PC-3 (cell line): ENCODE data around the gene IGFBP2. TPM values are rescaled to one million over a fixed set of nuclear protein-coding genes. Genes with fewer than 3 reads are reported as not detected.

ENCODE experiments used
- ATAC-seq: fragments of 200-7000 bp; cut with Tn5 transposase; 2 replicates; pipeline ENCODE4 v1.9.1; 2020; ENCODE audit warnings: mild to moderate bottlenecking, moderate library complexity
- BruUV-seq: library from RNA; stranded (reverse); fragments of 400-500 nt; replicated peaks from 2 replicates; lab custom pipeline; 2021; lab: Mats Ljungman, UMichigan
- CTCF ChIA-PET: fragments of 300-600 bp; sonication (Branson Sonifier 250); formaldehyde crosslinking; loops from one replicate; lab custom pipeline; 2022; ENCODE audit warnings: antibody characterized with exemption; lab: Charles Lee
- POLR2A ChIA-PET: fragments of 300-600 bp; sonication (Branson Sonifier 250); formaldehyde crosslinking; loops from one replicate; lab custom pipeline; 2022; ENCODE audit warnings: antibody characterized with exemption; ENCODE audit not compliant: unreplicated experiment; lab: Charles Lee
- DNase-seq: peaks from one replicate; pipeline ENCODE4 v3.0.0-alpha.2; 2015
- H2AFZ ChIP-seq: fragments of 300-600 bp; sonication (generic); 2 replicates; pipeline ENCODE4 v1.6.0; 2016; ENCODE audit warnings: antibody characterized with exemption, low read length
- H3F3A ChIP-seq: fragments of 300-600 bp; sonication (generic); one replicate; pipeline ENCODE4 v1.6.0; 2017; ENCODE audit warnings: antibody characterized with exemption, low read length, control low read depth, mild to moderate bottlenecking; ENCODE audit not compliant: unreplicated experiment
- H3K27ac ChIP-seq: fragments of 300-600 bp; sonication (generic); 2 replicates; pipeline ENCODE4 v1.5.1; 2016; ENCODE audit warnings: mild to moderate bottlenecking, low read length
- H3K27me3 ChIP-seq: fragments of 300-600 bp; sonication (generic); 2 replicates; pipeline ENCODE4 v1.6.1; 2016; ENCODE audit warnings: low read length, mixed read lengths
- H3K36me3 ChIP-seq: fragments of 300-600 bp; sonication (generic); 2 replicates; pipeline ENCODE4 v1.6.1; 2016; ENCODE audit warnings: low read depth, mixed run types, low read length, mixed read lengths
- H3K4me1 ChIP-seq: fragments of 300-600 bp; sonication (generic); 2 replicates; pipeline ENCODE4 v1.5.1; 2016; ENCODE audit warnings: low read length; ENCODE audit not compliant: insufficient read depth
- H3K4me2 ChIP-seq: fragments of 300-600 bp; sonication (generic); 2 replicates; pipeline ENCODE4 v1.6.0; 2016; ENCODE audit warnings: low read length
- H3K4me3 ChIP-seq: fragments of 300-600 bp; sonication (generic); 2 replicates; pipeline ENCODE4 v1.5.1; 2016; ENCODE audit warnings: mild to moderate bottlenecking, low read length, mixed read lengths
- H3K79me2 ChIP-seq: fragments of 300-600 bp; sonication (generic); 2 replicates; pipeline ENCODE4 v1.6.1; 2017; ENCODE audit warnings: low read length, mixed read lengths
- H3K9ac ChIP-seq: fragments of 300-600 bp; sonication (generic); 2 replicates; pipeline ENCODE4 v1.6.0; 2016; ENCODE audit warnings: mild to moderate bottlenecking, low read length
- H3K9me2 ChIP-seq: fragments of 300-600 bp; sonication (generic); replicated peaks from 2 replicates; pipeline ENCODE4 v1.6.1; 2016; ENCODE audit warnings: mixed run types, low read length, mixed read lengths
- H3K9me3 ChIP-seq: fragments of 300-600 bp; sonication (generic); 2 replicates; pipeline ENCODE4 v1.6.1; 2016; ENCODE audit warnings: low read length, mixed read lengths
- H4K20me1 ChIP-seq: fragments of 300-600 bp; sonication (generic); 2 replicates; pipeline ENCODE4 v1.6.1; 2016; ENCODE audit warnings: low read length, mixed read lengths
- EZH2 ChIP-seq: fragments of 300-600 bp; sonication (generic); IDR thresholded peaks from one replicate; pipeline ENCODE4 v1.6.1; 2017; ENCODE audit warnings: antibody characterized with exemption, mild to moderate bottlenecking, low read length; ENCODE audit not compliant: unreplicated experiment
- EZH2phosphoT487 ChIP-seq: fragments of 300-600 bp; sonication (generic); IDR thresholded peaks from 2 replicates; pipeline ENCODE4 v1.6.1; 2018; ENCODE audit warnings: mild to moderate bottlenecking, antibody characterized with exemption, low read length, borderline replicate concordance
- intact Hi-C: fragments of 100-400 bp; cut with micrococcal nuclease; formaldehyde crosslinking; loops from 2 replicates; pipeline ENCODE4 v1.9.0; 2023
- total RNA-seq: library from RNA; depleted of rRNA; stranded (reverse); fragments of >200 nt; gene quantifications from 2 replicates; pipeline ENCODE4 v1.2.3, GENCODE V29; 2014
- TF ChIP-seq, protein P1 (sequence below): fragments of 300-600 bp; sonication (generic); conservative IDR thresholded peaks from 2 replicates; pipeline ENCODE4 v1.5.1; 2017; ENCODE audit warnings: antibody characterized with exemption, low read depth, mild to moderate bottlenecking, low read length

The IGFBP2 gene
- total RNA-seq, 1 experiment from 2014 or later: 174 TPM

DNA sequence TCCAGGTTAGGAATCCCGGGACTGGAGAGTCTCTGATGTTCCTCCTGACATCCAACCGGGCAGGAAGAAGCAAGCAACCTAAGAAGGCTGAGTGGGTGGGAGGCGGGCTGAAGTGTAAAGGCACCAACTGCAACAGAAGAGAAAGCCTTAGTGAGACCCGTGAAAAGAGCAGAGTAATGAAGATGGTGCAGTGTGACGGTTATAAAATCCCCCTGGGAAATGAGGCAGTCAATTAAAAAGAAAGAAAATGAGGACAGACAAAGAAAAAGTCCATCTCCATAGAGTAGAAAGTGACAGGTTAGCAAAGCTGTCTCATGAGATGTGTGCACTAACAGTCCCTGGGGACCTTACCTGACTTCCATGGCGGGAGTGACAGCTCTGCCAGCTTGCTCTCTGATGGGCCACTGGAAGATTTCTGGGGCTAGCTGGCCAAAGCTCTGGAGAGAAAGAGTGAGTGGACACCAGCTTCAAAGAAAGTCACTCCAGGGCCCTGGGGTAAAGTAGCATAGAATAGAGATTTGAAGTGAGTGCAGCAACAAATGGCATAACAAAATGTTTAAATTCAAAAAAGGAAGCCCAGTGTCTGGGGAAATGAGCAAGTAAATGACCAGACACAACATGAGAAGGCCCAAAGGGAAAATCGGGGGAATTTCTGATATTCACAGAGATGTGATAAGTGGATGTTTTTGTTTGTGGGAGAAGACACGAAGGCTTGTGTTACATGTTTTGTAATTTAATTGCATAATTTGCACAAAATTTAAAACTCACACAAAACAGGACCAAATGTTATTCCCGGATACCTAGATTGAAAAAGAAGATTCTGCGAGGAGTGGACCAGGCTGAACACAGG is 44.1 kb upstream of the IGFBP2 start:
- no peak overlapping the region for H3K27ac ChIP-seq
- CTCF ChIA-PET: no interaction called here
- no TSS peak for BruUV-seq
- no peaks in the 10 kb centered on the region for H3K4me1 ChIP-seq
- H3K79me2 ChIP-seq: no peaks in the 10 kb centered on the region
- TF ChIP-seq EZH2phosphoT487 (no peak), EZH2 (no peak)
- TF ChIP-seq, protein P1, sequence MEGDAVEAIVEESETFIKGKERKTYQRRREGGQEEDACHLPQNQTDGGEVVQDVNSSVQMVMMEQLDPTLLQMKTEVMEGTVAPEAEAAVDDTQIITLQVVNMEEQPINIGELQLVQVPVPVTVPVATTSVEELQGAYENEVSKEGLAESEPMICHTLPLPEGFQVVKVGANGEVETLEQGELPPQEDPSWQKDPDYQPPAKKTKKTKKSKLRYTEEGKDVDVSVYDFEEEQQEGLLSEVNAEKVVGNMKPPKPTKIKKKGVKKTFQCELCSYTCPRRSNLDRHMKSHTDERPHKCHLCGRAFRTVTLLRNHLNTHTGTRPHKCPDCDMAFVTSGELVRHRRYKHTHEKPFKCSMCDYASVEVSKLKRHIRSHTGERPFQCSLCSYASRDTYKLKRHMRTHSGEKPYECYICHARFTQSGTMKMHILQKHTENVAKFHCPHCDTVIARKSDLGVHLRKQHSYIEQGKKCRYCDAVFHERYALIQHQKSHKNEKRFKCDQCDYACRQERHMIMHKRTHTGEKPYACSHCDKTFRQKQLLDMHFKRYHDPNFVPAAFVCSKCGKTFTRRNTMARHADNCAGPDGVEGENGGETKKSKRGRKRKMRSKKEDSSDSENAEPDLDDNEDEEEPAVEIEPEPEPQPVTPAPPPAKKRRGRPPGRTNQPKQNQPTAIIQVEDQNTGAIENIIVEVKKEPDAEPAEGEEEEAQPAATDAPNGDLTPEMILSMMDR: no peak
- no peak overlapping the region for H2AFZ ChIP-seq
- H3K9me2 ChIP-seq: no peaks in the 10 kb centered on the region
- no peaks in the 10 kb centered on the region for H3K27me3 ChIP-seq
- H3K9me3 ChIP-seq: no peaks in the 10 kb centered on the region
- DNase-seq (no peak), ATAC-seq (no peak)
- H3K36me3 ChIP-seq: no peaks in the 10 kb centered on the region
- intact Hi-C loops: no loop called here
- no peak overlapping the region for H3K4me3 ChIP-seq
- H3K9ac ChIP-seq: no peak overlapping the region
- H3K4me2 ChIP-seq: no peak overlapping the region
- POLR2A ChIA-PET: no interaction called here
- no peaks in the 10 kb centered on the region for H4K20me1 ChIP-seq
- no peaks in the 10 kb centered on the region for H3F3A ChIP-seq

DNA sequence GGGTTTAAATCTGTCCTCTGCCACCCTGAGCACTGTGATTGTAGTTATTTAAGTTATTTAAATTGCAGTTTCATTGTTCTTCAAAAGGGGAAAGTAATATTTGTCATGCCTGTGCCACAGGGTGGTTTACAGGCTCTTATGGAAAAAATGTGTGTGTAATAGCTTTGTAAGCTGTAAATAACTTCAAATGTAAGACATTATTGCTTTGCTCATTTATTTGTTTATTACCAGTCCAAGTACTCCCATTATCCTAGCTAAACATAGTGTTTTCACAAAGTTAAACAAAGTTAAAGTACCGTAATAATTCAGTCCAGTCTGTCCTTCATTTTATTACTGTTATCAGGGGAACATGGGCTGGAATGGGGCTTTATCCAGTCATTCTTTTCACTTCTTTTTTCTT is 43.4 kb upstream of the IGFBP2 start:
- no peaks in the 10 kb centered on the region for H3K27me3 ChIP-seq
- H3K79me2 ChIP-seq: no peaks in the 10 kb centered on the region
- DNase-seq (no peak), ATAC-seq (no peak)
- ChIA-PET POLR2A (no interaction called here), CTCF (no interaction called here)
- H4K20me1 ChIP-seq: no peaks in the 10 kb centered on the region
- H3K36me3 ChIP-seq: no peaks in the 10 kb centered on the region
- intact Hi-C loops: no loop called here
- H3K9ac ChIP-seq: no peak overlapping the region
- no peak overlapping the region for H3K27ac ChIP-seq
- no peak overlapping the region for H3K4me3 ChIP-seq
- H2AFZ ChIP-seq: no peak overlapping the region
- no peaks in the 10 kb centered on the region for H3K4me1 ChIP-seq
- no peak overlapping the region for H3K4me2 ChIP-seq
- no peaks in the 10 kb centered on the region for H3K9me3 ChIP-seq
- H3F3A ChIP-seq: no peaks in the 10 kb centered on the region
- no TSS peak for BruUV-seq
- TF ChIP-seq EZH2phosphoT487 (no peak), EZH2 (no peak)
- TF ChIP-seq, protein P1: no peak
- no peaks in the 10 kb centered on the region for H3K9me2 ChIP-seq

DNA sequence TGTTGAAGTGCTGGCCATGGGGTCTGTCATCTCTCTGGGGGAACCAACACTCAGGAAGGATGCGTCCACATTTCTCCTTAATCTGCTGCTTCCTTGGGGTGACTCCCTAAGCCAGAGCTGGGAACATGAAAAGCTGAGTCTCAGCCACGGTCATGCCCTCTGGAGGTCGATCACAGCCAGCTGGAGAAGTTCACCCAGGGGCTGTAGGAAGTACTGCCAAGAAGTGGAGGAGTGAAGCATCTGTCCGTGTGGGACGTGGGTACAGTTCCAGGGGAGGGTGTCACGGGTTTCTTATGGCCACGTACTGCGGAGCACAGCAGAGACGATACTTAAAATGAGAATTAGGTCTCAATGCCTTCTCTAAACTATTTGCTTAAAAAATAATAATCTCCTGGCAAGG is 42.4 kb upstream of the IGFBP2 start:
- Histone ChIP-seq H3F3A (no peaks in the 10 kb centered on the region), H3K79me2 (no peaks in the 10 kb centered on the region), H3K27me3 (no peaks in the 10 kb centered on the region), H3K9me2 (no peaks in the 10 kb centered on the region), H3K4me1 (no peaks in the 10 kb centered on the region), H2AFZ (no peak overlapping the region), H3K9ac (no peak overlapping the region), H3K36me3 (no peaks in the 10 kb centered on the region), H3K4me3 (no peak overlapping the region), H3K4me2 (no peak overlapping the region), H3K9me3 (no peaks in the 10 kb centered on the region), H3K27ac (no peak overlapping the region), H4K20me1 (no peaks in the 10 kb centered on the region)
- intact Hi-C loops: no loop called here
- ChIA-PET CTCF (no interaction called here), POLR2A (no interaction called here)
- BruUV-seq: no TSS peak
- ATAC-seq (no peak), DNase-seq (no peak)
- TF ChIP-seq, protein P1: no peak
- TF ChIP-seq EZH2phosphoT487 (no peak), EZH2 (no peak)
